ES-I3 (cell line): ENCODE data around the gene EPHB2.

Experiments used
- H3K36me3 ChIP-seq: 2 replicates; pipeline ENCODE4 v1.6.1; 2013; ENCODE audit warnings: mild to moderate bottlenecking, low read length, control low read depth, moderate library complexity; ENCODE audit not compliant: insufficient read depth
- H3K4me1 ChIP-seq: 2 replicates; pipeline ENCODE4 v1.6.1; 2013; ENCODE audit warnings: mild to moderate bottlenecking, control low read depth, low read length; ENCODE audit not compliant: insufficient read depth
- H3K9ac ChIP-seq: 2 replicates; pipeline ENCODE4 v1.6.1; 2013; ENCODE audit warnings: low read depth, mild to moderate bottlenecking, low read length, moderate library complexity
- H3K9me3 ChIP-seq: 2 replicates; pipeline ENCODE4 v1.6.1; 2013; ENCODE audit warnings: mild to moderate bottlenecking, low read length, moderate library complexity; ENCODE audit not compliant: control insufficient read depth, insufficient read depth

EPHB2 gene

DNA sequence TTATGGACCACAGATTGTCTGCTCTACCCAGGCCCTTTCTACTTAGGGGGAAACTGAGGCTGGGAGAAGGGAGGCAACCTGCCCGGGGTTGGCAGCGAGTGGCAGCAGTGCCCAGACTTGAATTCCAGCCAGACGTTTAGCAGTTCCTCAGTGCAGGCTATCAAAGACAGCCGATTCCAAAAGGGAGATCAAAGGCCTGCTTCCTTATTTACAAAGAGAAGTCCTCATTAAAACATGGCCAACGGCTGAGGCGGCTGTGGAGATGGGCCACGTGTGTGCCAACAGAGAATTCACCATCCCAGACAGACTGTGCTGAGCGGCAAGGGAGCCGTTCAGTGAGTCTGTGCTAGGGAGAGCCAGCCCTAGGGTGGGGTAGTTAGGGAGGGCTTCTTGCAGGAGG, 29.9 kb upstream of the EPHB2 start:
- Histone ChIP-seq H3K4me1 (peaks cover 27% of the 10 kb centered on the region), H3K9ac (no peak overlapping the region), H3K36me3 (no peaks in the 10 kb centered on the region), H3K9me3 (no peaks in the 10 kb centered on the region)

DNA sequence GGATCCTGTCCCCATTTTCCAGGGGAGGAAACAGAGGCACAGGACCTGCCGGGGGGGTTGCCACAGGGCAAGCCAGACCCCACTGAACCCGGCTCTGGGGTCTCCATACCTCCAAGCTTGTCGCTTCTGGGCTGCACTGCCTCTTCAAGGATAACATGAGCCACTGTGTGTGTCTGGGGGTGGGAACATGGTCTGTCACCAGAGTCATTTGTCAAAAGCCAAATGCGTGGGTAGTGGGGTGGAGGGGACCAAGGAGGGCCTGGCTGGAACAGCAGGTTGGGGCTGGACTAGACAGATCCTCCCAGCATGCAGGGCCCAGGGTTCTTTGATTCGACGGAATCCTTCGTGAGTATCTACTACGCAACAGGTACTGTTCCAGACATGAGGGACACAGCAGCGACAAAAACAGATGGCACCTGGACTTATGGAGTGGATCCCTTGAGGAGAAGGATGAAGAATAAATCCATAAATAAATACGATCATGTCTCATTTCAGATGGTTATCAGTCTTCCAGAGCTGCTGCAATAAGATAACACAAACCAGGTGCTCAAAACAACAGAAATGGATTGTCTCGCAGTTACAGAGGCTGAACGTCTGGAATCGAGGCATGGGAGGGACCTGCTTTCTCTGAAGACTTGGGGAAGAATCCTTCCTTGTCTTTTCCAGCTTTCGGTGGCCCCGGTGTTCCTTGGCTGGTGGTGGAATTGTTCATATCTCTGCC, 28.9 kb upstream of the EPHB2 start:
- H3K36me3 ChIP-seq: no peaks in the 10 kb centered on the region
- no peak overlapping the region for H3K9ac ChIP-seq
- H3K9me3 ChIP-seq: no peaks in the 10 kb centered on the region
- peaks cover 29% of the 10 kb centered on the region for H3K4me1 ChIP-seq

DNA sequence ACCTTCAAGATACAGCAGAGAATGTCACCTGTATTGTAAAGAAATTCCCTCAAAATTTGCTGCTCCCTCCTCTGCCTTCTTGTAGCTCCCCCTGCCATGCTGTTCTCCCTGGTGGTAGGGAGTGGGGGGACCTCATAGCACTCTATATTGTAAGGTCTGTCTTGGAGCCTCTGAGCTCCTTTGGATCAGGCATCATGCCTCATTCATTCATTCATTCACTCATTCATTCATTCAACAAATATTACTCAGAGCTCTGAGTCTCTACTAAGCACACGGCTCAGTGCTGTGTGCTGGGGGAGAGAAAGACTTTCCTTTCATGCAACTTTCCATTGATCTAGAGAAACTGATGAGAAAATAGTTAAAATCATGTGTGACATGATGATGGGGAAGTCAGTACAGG, 27.1 kb upstream of the EPHB2 start:
- Histone ChIP-seq H3K4me1 (peaks cover 22% of the 10 kb centered on the region; the same call in 1 of the 2 replicates), H3K9ac (no peak overlapping the region), H3K36me3 (no peaks in the 10 kb centered on the region), H3K9me3 (no peaks in the 10 kb centered on the region)

DNA sequence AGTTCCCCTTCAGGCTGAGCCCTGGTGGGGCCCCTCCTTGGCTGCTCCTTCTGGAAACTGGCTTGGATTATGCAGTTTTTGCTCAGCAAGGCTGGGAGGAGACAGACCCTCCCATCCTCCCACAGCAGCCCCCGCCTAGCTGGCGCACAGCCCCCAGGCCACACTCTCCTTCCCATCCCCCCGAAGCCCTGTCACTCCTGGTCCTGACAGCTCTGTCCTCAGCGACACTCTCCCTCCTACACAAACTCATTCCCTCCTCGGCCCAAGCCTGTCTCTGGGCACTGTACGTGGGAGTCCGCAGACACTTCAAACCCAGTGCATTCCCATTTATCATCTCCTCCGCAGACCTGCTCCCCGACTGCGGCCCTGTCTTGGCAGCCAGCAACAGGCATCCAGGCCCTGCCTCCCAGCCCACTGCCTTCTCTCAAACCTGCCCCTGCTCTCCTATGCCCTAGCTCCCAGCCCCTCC, 25.0 kb upstream of the EPHB2 start:
- H3K36me3 ChIP-seq: no peaks in the 10 kb centered on the region
- H3K4me1 ChIP-seq: peaks cover 10% of the 10 kb centered on the region; the same call in 1 of the 2 replicates
- no peaks in the 10 kb centered on the region for H3K9me3 ChIP-seq
- no peak overlapping the region for H3K9ac ChIP-seq

DNA sequence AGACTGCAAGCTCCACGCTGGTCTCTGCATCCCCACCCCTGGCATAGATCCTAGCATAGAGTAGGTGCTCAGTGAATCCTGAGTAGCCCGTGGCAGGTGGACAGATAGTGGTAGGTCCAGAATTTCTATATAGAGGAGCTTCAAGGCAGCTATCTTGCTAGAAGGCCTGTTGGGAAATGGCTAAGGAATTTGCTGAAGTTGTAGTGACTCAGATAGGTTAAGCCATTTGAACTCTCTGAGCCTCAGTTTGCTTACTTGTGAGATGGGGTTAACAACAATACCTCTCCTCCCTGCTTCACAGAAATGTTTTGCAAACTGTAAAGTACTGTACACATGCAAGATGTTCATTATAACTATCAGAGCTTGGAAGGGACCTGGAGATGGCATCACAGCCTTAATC, 23.4 kb upstream of the EPHB2 start:
- no peak overlapping the region for H3K9ac ChIP-seq
- H3K9me3 ChIP-seq: no peaks in the 10 kb centered on the region
- peaks cover 10% of the 10 kb centered on the region; the same call in 1 of the 2 replicates for H3K4me1 ChIP-seq
- H3K36me3 ChIP-seq: no peaks in the 10 kb centered on the region

DNA sequence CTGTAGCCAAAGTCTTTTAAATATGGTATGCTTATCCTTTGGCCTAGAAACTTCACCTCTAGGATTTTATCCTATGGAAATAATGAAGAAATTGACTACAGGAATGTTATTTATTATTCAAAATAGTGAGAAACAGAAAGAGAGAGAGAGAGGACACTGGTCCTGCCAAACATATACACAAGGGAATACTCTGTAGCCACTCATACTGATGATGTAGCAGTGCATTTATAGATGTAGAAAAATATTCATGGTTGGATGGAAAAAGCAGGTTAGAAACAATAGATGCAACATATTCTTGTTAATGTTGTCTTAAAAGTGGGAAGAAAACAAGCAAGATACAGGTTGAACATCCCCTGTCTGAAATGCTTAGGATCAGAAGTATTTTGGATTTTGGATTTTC, 22.2 kb upstream of the EPHB2 start:
- H3K9me3 ChIP-seq: no peaks in the 10 kb centered on the region
- H3K9ac ChIP-seq: no peak overlapping the region
- H3K4me1 ChIP-seq: peaks cover 10% of the 10 kb centered on the region; the same call in 1 of the 2 replicates
- H3K36me3 ChIP-seq: no peaks in the 10 kb centered on the region

DNA sequence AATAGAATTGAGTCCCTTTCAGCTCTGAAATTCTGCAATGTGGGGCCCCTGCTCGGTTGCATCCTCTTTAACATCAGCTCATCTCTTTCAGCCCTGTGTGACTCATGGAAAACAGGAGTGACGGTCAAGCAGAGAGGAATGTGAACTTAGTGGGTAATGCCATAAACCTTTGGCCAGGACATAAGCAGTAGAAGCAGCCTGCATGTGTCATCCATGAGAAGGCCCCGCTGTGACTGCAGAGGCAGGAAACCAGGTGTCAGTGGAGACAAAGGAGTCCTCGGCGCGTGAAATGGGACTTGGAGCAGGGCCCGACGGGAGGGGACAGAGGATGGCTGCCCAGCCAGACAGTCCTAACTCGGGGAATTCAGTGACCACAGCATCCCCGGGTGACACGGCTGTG, 21.1 kb upstream of the EPHB2 start:
- Histone ChIP-seq H3K36me3 (no peaks in the 10 kb centered on the region), H3K9ac (no peak overlapping the region), H3K4me1 (peaks cover 10% of the 10 kb centered on the region; the same call in 1 of the 2 replicates), H3K9me3 (no peaks in the 10 kb centered on the region)

DNA sequence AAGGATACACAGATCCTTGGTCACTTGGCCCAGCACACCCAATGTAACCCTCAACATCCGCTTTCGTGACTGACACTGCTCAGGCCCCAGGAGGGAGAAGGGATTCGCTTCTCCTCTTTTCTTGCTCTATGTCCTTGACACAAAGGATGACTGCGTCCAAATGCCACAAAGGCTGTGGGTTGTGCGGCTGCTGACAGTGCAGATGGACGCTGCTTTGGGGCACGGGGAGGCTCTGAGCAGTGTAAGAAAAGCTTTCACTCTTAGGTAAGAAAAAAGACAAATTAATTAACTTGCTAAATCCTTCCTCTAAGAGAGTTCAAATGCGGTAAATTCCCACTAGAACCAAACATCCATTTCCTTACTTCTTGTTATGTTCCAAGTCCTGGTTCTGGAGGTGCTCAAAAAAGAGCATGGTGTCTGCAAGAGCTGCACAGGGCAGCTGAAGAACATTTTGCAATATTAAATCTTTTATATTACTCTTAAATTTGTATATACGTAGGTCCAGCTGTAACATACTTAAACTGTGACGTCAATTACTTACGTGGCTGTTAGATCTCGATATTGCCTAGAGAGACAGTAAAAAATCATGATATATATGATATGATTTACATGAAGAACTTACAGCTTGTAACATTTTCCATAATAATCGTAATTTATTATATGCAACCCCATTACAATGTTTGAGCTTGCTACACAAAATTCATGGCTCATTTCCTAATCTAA, 19.4 kb upstream of the EPHB2 start:
- no peak overlapping the region for H3K9ac ChIP-seq
- no peaks in the 10 kb centered on the region for H3K4me1 ChIP-seq
- H3K9me3 ChIP-seq: no peaks in the 10 kb centered on the region
- H3K36me3 ChIP-seq: no peaks in the 10 kb centered on the region

DNA sequence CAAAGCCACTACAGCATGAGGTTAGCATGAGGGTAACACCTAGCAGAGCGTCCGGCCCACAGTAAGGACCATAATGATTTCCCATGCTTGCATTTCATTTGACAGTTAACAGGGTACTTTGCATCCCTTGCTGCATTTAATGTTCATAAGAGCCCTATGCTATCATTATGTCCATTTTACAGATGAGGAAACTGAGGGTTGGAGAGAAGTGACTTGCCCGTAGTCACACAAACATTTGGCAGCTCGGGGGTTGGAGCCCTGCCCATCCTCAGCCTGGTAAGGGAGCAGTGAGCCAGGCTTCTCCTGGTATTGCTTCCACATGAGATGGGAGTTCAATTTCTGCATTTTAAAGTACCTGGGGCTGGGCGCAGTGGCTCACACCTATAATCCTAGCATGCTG, 16.5 kb upstream of the EPHB2 start:
- Histone ChIP-seq H3K4me1 (no peaks in the 10 kb centered on the region), H3K9me3 (no peaks in the 10 kb centered on the region), H3K9ac (no peak overlapping the region), H3K36me3 (no peaks in the 10 kb centered on the region)

DNA sequence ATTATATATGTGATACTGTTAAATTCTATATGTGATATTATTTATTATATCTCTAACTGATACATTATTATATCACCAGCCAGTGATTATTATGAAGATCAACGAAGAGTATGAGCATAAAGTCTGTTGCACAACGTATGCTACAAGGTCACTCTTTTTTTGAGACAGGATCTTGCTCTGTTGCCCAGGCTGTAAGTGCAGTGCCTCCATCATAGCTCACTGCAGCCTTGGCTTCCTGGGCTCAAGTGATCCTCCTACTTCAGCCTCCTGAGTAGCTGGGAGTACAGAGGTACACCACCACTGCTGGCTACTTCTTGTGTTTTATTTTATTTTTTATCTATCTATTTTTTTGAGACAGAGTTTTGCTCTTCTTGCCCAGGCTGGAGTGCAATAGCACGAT, 14.0 kb upstream of the EPHB2 start:
- H3K36me3 ChIP-seq: no peaks in the 10 kb centered on the region
- no peak overlapping the region for H3K9ac ChIP-seq
- no peaks in the 10 kb centered on the region for H3K4me1 ChIP-seq
- H3K9me3 ChIP-seq: no peaks in the 10 kb centered on the region

DNA sequence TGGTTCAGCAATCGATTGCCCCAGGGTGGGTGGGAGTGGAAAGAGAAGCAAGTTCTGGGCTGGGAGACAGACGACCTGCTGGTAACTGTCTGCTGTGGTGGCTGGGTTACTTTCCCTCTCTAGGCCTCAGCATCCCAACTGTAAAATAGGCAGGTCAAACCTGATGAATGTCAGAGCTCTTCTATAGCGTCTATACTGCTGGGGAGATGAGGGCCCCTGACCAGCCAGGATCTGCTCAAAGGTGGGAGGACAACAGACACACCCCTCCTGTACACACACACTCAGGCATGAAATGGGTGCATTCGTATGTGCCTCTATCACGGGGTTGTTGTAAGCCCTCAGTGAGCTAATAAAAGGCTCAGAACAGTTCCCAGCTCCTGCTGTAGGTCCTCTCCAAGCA, 12.7 kb upstream of the EPHB2 start:
- Histone ChIP-seq H3K9ac (no peak overlapping the region), H3K4me1 (no peaks in the 10 kb centered on the region)

DNA sequence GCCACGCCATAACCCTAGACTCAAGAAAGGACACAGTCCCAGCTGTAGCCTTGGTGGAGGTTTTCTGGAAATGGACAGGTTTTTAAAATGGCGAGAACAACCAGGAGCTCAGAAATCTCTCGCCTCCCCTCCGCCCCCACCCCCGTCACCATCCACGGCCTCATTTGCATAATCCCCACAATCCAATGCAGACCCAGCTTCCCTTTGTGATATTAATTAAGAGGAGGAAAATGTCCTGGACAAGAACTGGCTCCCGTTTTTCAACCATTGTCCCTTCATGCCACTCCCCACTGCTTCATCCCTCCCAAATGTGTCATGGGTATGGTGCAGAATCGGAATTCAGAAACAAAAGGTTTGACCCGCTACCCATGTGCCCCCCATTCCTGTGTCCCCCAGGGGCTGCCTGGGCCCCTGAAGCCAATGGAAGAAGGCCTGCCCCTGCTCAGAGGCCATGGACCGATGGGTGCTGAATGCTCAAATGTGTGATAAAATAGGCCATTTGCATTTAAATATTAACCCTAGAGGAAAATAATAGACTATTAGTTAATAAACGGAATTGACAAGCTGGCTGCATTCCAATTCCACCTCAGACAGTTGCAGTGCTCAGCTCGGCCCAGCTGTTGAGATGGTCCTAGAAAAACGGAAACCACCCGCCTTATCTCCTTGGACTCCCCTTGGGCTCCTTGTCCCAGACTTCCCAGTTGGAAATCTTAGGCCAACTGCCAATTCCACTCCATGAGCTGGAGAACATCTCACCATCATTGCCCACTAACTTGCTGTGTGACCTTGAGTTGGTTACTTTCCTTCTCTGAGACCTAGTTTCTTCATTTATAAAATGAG, 10.7 kb upstream of the EPHB2 start:
- Histone ChIP-seq H3K9me3 (no peaks in the 10 kb centered on the region), H3K36me3 (no peaks in the 10 kb centered on the region), H3K9ac (no peak overlapping the region), H3K4me1 (peaks cover 3% of the 10 kb centered on the region; the same call in 1 of the 2 replicates)

More for the DNA sequence above, 12.7 kb upstream of the EPHB2 start:
- no peaks in the 10 kb centered on the region for H3K36me3 ChIP-seq
- H3K9me3 ChIP-seq: no peaks in the 10 kb centered on the region

DNA sequence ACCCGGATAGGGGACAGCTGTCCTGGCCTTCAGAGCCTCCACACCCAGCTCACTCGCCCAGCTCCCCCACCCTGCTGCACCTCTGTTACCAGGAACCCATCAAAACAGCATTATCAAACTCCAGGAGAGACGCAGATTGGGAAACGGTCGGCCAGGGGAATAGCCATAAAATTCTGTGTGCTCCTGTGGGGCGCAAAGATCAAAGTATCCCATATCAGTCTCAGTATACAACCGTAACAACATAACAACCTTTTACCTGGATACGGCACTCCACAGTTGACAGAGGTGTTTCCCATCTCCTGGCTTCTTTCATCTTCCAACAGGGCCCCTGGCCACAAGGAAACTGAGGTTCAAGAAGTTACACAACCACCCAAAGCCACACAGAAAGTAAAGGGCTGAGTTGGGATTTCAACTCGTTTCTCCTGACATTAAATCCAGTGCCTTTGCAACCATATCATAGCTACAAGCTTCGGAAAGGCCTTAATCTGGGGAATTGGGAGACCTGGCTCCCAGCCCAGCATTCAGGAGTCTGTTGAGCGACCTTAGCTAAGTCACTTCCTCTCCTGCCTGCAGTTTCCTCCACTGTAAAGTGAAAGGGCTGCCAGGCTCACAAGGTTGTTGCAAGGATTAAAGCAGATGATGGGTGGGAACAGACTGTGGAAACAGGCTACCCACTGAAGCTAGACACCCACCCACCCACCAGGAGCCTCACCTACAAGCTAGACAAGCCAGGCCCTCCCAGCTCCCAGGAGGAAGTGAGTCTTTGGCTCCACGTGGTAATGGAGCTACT, 8.1 kb upstream of the EPHB2 start:
- H3K9me3 ChIP-seq: no peaks in the 10 kb centered on the region
- H3K36me3 ChIP-seq: no peaks in the 10 kb centered on the region
- H3K9ac ChIP-seq: no peak overlapping the region
- H3K4me1 ChIP-seq: peaks cover 3% of the 10 kb centered on the region; the same call in 1 of the 2 replicates
